ENCODE measurements around the gene TMC8.
"Not testable (repeated sequence)": the region's sequence is repeated elsewhere in the genome, so short reads cannot be mapped to it uniquely, and the experiment has no call there.

Gene TMC8, protein sequence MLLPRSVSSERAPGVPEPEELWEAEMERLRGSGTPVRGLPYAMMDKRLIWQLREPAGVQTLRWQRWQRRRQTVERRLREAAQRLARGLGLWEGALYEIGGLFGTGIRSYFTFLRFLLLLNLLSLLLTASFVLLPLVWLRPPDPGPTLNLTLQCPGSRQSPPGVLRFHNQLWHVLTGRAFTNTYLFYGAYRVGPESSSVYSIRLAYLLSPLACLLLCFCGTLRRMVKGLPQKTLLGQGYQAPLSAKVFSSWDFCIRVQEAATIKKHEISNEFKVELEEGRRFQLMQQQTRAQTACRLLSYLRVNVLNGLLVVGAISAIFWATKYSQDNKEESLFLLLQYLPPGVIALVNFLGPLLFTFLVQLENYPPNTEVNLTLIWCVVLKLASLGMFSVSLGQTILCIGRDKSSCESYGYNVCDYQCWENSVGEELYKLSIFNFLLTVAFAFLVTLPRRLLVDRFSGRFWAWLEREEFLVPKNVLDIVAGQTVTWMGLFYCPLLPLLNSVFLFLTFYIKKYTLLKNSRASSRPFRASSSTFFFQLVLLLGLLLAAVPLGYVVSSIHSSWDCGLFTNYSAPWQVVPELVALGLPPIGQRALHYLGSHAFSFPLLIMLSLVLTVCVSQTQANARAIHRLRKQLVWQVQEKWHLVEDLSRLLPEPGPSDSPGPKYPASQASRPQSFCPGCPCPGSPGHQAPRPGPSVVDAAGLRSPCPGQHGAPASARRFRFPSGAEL

DNA sequence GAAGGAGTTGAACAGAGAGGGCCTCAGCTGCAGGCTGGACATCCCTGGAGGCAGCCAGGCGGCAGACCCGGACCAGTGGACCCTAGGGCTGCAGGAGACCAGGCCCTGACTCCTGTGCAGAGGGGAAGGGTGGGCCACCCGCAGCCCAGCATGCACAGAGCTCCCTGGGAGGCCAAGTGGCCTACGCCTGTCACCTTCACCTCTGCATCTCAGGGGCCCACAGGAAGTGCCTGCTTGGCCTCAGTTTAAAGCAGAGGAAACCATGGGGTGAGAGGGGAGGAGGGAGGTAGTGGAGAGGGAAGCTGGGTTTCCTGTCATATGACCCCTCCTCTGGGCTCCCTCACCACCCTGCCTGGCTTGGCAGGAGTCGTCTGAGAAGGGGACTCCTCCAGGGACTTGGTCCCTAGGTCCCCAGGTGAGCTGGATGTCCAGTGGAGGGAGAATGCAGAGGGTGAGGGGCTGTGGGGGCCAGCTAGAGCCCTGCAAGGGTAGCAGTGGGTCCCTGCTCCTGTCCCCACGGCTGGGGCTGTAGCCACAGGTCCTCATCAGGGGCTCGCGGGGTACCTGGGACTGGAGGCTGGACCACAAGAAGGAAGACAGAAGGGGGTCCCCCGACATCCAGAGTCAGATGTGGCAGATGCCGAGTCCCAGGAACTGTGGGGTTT, at the start of gene TMC8:
TMC8 (plus strand) TSS at position 335 of the 665 bp plus-strand sequence. CDS start 818 bp downstream, outside the sequence.
- no peak for DNase-seq

- DNase-seq: no peak
Observed at GRCh38 chr17:78081551-78081950, 49.0 kb upstream of the TMC8 start.

DNA sequence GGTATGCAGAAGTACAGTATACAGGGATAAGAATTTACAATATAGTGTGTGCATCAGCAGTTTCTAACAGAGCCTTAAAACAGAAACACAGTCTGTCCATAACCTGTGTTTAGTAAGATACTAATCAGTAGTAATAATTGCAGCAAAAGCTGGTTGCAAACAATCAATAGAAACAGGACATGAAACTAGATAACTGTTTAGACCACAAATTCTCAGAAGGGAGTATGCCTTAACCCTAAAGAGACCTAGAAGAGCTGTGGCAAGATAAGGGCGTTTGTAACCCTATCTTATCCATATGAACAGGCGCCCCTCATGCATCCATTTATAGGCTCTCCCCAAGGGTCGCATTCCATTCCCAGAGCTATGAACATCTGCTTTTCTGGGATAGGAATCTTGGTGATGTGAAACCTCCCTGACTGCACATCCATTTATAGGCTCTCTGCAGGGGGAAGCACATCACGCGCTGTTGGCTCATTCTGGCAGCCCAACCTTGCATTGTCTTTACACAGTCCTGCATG, 48.2 kb upstream of the TMC8 start:
- DNase-seq: not testable (repeated sequence)

- DNase-seq: no peak
Observed at GRCh38 chr17:78082988-78083387, 47.6 kb upstream of the TMC8 start.

- no peak for DNase-seq
Observed at GRCh38 chr17:78086740-78087139, 43.8 kb upstream of the TMC8 start.

DNA sequence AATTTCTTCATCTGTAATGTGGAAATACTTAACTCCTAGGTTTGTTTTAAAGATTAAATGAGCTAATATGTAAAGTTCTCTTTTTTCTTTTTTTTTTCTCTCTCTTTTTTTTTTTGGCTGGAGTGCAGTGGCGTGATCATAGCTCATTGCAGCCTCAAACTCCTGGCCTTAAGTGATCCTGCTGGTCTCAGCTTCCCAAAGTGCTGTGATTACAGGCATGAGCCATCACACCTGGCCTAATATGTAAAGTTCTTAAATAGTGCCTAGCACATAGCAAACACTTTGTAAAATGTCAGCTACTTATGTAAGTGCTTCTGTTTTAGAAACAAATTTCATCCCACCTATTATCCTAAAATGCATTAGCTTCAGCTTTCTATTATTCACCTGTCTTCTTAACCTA, 42.0 kb upstream of the TMC8 start:
- DNase-seq: no peak

GRCh38 chr17:78089576-78090281, 40.8 kb upstream of the TMC8 start:
- no peak for DNase-seq

GRCh38 chr17:78092794-78093324, 37.7 kb upstream of the TMC8 start:
- DNase-seq: no peak

DNA sequence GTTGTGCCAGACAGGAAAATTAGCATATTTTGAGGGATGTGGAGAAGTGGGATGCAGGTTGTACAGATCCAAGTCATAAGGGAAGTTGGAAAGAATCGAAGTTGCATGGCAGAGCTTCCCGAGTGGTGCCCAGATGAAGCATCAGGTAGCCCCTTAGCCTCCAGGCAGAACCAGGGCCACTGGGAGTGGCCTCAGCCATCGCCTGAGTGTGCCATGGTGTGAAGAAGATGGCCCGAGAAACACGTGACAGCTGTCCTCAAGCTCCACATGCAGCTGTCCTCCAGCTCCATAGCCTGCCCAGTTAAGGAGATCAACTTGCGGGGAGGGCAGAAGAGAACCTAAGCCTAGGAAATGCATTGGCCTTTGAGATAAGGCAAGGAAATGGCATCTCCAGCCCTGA, 35.5 kb upstream of the TMC8 start:
- DNase-seq: no peak

GRCh38 chr17:78096093-78096492, 34.5 kb upstream of the TMC8 start:
- DNase-seq: no peak

DNA sequence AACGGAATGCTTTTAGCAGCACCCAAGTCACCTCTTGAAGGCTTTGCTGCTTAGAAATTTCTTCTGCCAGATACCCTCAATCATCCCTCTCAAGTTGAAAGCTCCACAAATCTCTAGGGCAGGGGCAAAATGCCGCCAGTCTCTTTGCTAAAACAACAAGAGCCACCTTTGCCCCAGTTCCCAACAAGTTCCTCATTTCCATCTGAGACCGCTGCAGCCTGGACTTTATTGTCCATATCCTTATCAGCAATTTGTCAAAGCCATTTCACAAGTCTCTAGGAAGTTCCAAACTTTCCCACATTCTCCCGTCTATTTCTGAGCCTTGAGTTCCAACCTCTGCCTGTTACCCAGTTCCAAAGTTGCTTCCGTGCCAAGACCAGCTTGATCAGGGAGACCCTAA, 29.5 kb upstream of the TMC8 start:
- no peak for DNase-seq

DNA sequence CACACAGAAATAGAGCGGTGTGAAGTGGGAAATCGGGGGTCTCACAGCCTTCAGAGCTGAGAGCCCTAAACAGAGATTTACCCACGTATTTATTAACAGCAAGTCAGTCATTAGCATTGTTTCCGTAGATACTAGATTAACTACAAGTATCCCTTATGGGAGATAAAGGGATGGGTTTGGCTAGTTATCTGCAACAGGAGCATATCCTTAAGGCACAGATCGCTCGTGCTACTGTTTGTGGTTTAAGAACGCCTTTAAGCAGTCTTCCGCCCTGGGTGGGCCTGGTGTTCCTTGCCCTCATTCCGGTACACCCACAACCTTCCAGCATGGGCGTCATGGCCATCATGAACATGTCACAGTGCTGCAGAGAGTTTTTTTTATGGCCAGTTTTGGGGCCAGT, 29.0 kb upstream of the TMC8 start:
- no peak for DNase-seq

DNA sequence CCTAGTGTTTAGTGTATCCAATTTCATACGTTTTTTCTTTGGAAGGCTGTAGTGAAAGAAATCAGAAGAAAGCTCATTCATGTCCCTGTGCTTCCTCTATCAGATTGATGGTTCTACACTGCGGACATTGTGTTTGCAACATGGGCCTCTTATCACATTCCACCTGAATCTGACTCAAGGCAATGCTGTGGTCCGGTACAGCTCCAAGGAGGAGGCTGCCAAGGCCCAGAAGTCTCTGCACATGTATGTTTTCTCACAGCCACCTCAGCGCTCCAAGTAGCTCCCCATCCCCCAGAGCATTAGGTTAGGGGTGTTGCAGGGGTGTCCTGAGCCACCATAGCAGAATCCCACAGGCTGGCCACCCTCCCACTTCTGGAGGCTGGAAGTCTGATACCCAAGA, 27.3 kb upstream of the TMC8 start:
- no peak for DNase-seq

GRCh38 chr17:78104540-78104941, 26.0 kb upstream of the TMC8 start:
- DNase-seq: no peak

DNA sequence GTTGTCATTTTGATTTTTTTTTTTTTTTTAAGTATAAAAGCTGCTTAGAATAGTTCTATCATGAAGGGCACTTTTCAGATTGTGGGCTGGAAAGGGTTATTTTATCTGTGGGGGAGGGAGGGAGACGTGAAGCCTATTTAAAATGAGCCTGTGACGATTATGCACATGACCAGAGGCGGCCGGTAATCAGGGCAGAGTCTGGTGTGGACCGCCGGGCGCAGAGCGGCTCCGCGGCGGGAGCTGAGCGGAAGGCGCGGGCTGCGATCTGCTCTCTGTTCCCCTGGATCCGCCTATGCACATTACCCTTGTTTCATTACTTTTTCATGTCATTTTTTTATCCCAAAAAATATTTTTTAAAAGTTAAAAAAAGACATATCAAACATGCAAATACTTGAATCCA, 25.5 kb upstream of the TMC8 start:
- DNase-seq: no peak

GRCh38 chr17:78105551-78105950, 25.0 kb upstream of the TMC8 start:
- no peak for DNase-seq

GRCh38 chr17:78106211-78106610, 24.4 kb upstream of the TMC8 start:
- DNase-seq: no peak

GRCh38 chr17:78107457-78107856, 23.1 kb upstream of the TMC8 start:
- DNase-seq: no peak

GRCh38 chr17:78107976-78108725, 22.4 kb upstream of the TMC8 start:
- no peak for DNase-seq

DNA sequence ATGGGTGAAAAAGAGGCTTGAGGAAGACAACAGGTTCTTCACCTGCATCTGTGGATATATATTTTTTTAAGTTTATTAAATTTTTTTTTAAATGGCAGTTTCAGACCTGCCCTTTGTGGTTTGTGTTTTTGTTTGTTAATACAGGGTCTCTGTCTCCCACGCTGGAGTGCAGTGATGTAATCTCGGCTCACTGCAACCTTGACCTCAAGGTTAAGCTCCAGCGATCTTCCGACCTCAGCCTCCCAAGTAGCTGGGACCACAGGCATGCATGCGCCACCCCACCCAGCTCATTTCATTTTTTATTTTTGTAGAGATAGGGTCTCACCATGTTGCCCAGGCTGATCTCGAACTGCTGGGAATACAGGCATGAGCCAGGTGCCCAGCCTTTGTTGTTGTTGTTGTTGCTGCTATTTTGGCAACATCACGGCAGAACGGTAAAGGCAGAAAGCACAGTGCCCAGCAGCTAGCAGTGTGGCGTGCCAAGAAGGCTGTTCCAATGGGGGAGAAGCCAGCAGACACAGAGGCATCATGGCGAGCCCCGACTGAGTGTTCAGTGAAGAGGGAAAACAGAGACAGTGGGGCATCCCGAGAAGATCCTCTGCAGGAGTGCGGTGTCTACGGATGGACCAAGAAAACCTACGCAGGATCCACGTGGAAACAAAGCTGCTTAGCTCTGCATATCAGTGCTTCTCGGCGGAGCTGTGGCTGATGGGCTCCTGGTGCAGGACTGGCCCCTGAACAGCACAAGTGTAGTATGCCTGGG, 21.7 kb upstream of the TMC8 start:
- no peak for DNase-seq

GRCh38 chr17:78109489-78109761, 21.1 kb upstream of the TMC8 start:
- no peak for DNase-seq

Measured in islet precursor cell (in vitro differentiated cells).